Duodenal mucosa (tissue), 2 donors: ENCODE measurements around the gene TMEM14A.
"Not testable (repeated sequence)": the region's sequence is repeated elsewhere in the genome, so short reads cannot be mapped to it uniquely, and the experiment has no call there.

Source experiments
- H3K27ac ChIP-seq: one replicate; pipeline ENCODE4 v1.7.0; 2013; ENCODE audit warnings: low read depth, low read length
- H3K27me3 ChIP-seq, 2 donors: one replicate each; pipeline ENCODE4 v1.7.0; 2013; ENCODE audit warnings: low read length in 2 of 2, control low read depth in 1 of 2; ENCODE audit not compliant: insufficient read depth in 2 of 2, control insufficient read depth in 1 of 2
- H3K36me3 ChIP-seq, 2 donors: one replicate each; pipeline ENCODE4 v1.7.0; 2013; ENCODE audit warnings: low read length in 2 of 2, control low read depth in 1 of 2; ENCODE audit not compliant: insufficient read depth in 2 of 2, control insufficient read depth in 1 of 2
- H3K4me1 ChIP-seq, 2 donors: one replicate each; pipeline ENCODE4 v1.7.0; 2013; ENCODE audit warnings: low read length in 2 of 2, control low read depth in 1 of 2; ENCODE audit not compliant: insufficient read depth in 2 of 2, control insufficient read depth in 1 of 2
- H3K4me3 ChIP-seq, 2 donors: one replicate each; pipeline ENCODE4 v1.7.0; 2013; ENCODE audit warnings: low read length in 2 of 2, low read depth in 1 of 2
- H3K9ac ChIP-seq, 2 donors: one replicate each; pipeline ENCODE4 v1.7.0; 2013; ENCODE audit warnings: low read length in 2 of 2, low read depth in 1 of 2
- H3K9me3 ChIP-seq, 2 donors: one replicate each; pipeline ENCODE4 v1.7.0; 2013; ENCODE audit warnings: low read length in 2 of 2, control low read depth in 1 of 2; ENCODE audit not compliant: control insufficient read depth in 1 of 2

Gene TMEM14A

GRCh38 chr6:52712136-52712535 is 41.2 kb downstream of the TMEM14A start:
- H3K27ac ChIP-seq = no peak overlapping the region
- no peaks in the 10 kb centered on the region for H3K27me3 ChIP-seq
- peaks cover 0 to 2% of the 10 kb centered on the region in 2 donors for H3K9me3 ChIP-seq
- no peaks in the 10 kb centered on the region for H3K36me3 ChIP-seq
- H3K4me3 ChIP-seq = no peak overlapping the region
- H3K4me1 ChIP-seq = peaks cover 4% of the 10 kb centered on the region in 2 donors
- no peak overlapping the region for H3K9ac ChIP-seq

DNA sequence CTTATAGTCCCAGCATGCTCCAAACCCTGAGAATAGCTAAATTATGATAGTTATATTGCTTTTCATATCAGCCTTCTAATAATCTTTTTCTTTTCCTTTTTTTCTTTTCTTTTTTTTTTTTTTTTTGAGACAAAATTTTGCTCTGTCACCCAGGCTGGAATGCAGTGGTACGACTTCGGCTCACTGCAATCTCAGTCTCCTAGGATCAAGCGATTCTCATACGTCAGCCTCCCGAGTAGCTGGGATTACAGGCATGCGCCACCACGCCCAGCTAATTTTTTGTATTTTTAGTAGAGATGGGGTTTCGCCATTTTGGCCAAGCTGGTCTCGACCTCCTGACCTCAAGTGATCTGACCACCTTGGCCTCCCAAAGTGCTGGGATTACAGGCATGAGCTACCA is 43.8 kb downstream of the TMEM14A start:
- H3K27me3 ChIP-seq, H3K4me3 ChIP-seq, H3K9ac ChIP-seq, H3K9me3 ChIP-seq, H3K4me1 ChIP-seq, H3K36me3 ChIP-seq, H3K27ac ChIP-seq: not testable (repeated sequence)

DNA sequence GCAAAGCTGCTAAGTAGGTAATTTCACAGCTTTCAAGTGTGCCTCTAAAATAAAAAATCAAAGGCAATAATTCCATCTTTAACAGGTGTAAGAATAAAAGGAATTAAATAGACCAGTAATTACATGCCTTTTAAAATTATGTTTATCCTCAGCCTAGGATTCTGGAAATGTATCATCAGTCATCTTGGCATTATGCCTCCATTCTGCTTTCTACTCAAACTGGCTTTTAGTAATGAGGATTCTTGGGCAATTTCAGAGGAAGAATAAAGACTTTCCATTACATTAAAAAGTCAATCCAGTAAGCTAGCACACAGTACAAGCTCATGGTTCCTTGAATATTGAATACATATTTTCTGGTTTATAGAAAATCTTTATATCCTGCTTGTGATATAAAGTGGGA is 47.6 kb downstream of the TMEM14A start:
- H3K27ac ChIP-seq = no peak overlapping the region
- H3K4me1 ChIP-seq = no peaks in the 10 kb centered on the region
- H3K36me3 ChIP-seq = no peaks in the 10 kb centered on the region
- H3K9ac ChIP-seq = no peak overlapping the region
- H3K27me3 ChIP-seq = no peaks in the 10 kb centered on the region
- no peak overlapping the region for H3K4me3 ChIP-seq
- H3K9me3 ChIP-seq = no peaks in the 10 kb centered on the region

DNA sequence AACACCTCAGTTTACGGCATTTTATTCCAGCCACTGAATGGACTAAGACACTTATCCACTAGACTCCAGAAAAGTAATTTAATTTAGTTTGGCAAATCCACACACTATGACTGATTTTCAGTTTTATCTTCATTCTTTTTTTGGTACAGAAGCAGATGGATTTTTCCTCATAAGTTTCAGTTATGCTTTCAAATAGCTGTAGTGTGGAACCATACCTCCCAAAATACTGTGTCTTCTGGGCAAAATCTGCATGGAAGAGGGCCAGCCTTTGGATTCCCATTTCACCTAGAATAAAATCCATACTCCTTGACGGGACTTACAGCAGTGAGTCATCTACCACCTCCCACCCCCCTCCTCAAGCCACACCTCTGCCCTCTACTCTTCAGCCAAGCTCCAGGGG is 49.4 kb downstream of the TMEM14A start:
- H3K9ac ChIP-seq = no peak overlapping the region
- no peak overlapping the region for H3K27ac ChIP-seq
- no peaks in the 10 kb centered on the region for H3K9me3 ChIP-seq
- no peak overlapping the region for H3K4me3 ChIP-seq
- H3K27me3 ChIP-seq = no peaks in the 10 kb centered on the region
- no peaks in the 10 kb centered on the region for H3K36me3 ChIP-seq
- H3K4me1 ChIP-seq = peaks cover 10 to 13% of the 10 kb centered on the region in 2 donors

DNA sequence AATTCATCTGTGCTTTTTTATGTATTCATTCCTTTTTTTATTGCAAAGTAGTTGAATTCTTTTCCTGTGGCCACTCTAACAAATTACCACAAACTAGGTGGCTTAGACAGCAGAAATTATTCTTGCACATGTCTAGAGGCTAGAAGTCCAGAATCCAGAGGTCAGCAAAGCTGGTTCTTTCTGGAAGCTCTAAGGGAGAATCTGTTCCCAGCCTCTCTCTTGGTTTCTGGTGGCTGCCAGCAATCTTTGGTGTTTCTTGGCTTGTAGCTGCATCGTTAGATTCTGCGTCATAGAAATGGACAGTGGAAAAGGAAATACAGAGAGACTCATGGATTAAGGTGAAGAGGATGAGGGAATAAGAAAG is 53.1 kb downstream of the TMEM14A start:
- Histone ChIP-seq H3K9ac (no peak overlapping the region), H3K9me3 (no peaks in the 10 kb centered on the region), H3K27me3 (no peaks in the 10 kb centered on the region), H3K36me3 (no peaks in the 10 kb centered on the region), H3K27ac (no peak overlapping the region), H3K4me3 (no peak overlapping the region), H3K4me1 (peaks cover 18 to 20% of the 10 kb centered on the region in 2 donors)

GRCh38 chr6:52724406-52725121 is 53.7 kb downstream of the TMEM14A start:
- Histone ChIP-seq H3K4me3 (peak overlapping the region in 1 of 2 donors; percentile 16), H3K27ac (peak overlapping the region; percentile 67), H3K4me1 (peaks cover 18 to 20% of the 10 kb centered on the region in 2 donors), H3K36me3 (no peaks in the 10 kb centered on the region), H3K9ac (no peak overlapping the region), H3K27me3 (no peaks in the 10 kb centered on the region), H3K9me3 (no peaks in the 10 kb centered on the region)

GRCh38 chr6:52725143-52725534 is 54.2 kb downstream of the TMEM14A start:
- Histone ChIP-seq H3K27ac (peak overlapping the region; percentile 67), H3K4me1 (peaks cover 18 to 25% of the 10 kb centered on the region in 2 donors), H3K9me3 (no peaks in the 10 kb centered on the region), H3K9ac (no peak overlapping the region), H3K4me3 (peak overlapping the region in 1 of 2 donors; percentile 16), H3K36me3 (no peaks in the 10 kb centered on the region), H3K27me3 (no peaks in the 10 kb centered on the region)

DNA sequence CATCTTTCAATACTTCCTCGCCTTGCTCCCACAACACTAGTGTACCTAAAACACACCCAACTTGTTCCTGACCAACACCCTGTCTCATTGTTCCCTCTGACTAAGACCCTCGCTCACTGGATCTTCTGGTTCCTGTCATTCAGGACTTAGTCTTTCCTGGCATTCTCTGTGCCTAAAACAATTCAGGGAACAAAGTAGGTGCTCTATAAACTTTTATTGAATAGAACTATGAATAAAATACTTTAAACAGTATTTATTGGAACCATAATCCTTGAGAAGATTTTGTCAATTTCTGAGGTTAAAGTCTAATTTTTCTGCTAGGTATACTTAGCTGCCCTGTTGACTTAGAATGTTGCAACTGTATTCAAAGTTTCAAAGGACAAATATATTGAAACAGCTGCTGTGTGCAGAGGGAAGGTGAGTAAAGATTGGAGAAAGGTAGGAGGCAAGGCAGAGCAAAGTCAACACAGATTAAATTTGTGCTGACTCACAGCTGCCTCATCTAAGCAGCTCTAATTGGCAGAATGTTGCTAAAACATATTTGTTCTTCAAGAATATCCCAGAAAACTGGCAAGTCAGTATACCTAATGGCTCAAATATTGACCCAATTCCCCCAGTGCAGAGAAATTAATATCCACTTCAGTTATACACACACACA is 54.8 kb downstream of the TMEM14A start:
- H3K36me3 ChIP-seq = no peaks in the 10 kb centered on the region
- no peak overlapping the region for H3K4me3 ChIP-seq
- H3K9ac ChIP-seq = no peak overlapping the region
- H3K4me1 ChIP-seq = peaks cover 18 to 25% of the 10 kb centered on the region in 2 donors
- peak overlapping the region; percentile 43 for H3K27ac ChIP-seq
- no peaks in the 10 kb centered on the region for H3K9me3 ChIP-seq
- H3K27me3 ChIP-seq = no peaks in the 10 kb centered on the region

DNA sequence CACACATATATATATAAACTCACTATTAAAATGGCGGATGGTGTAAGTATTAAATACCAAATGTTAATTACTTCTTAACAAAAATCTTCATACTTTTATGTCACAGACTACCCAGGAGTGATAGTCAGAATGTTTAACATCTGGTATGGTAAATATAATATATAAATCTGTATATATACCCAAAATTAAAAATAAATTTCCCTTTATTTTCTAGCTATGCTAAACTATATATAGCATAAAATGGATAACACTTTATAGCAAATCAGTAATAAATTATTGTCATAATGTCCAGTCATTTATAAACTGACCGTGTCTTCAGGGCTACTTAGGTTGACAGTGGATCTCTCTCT is 55.3 kb downstream of the TMEM14A start:
- no peak overlapping the region for H3K4me3 ChIP-seq
- H3K36me3 ChIP-seq = no peaks in the 10 kb centered on the region
- H3K9ac ChIP-seq = no peak overlapping the region
- H3K4me1 ChIP-seq = peaks cover 18 to 25% of the 10 kb centered on the region in 2 donors
- no peak overlapping the region for H3K27ac ChIP-seq
- no peaks in the 10 kb centered on the region for H3K9me3 ChIP-seq
- H3K27me3 ChIP-seq = no peaks in the 10 kb centered on the region

DNA sequence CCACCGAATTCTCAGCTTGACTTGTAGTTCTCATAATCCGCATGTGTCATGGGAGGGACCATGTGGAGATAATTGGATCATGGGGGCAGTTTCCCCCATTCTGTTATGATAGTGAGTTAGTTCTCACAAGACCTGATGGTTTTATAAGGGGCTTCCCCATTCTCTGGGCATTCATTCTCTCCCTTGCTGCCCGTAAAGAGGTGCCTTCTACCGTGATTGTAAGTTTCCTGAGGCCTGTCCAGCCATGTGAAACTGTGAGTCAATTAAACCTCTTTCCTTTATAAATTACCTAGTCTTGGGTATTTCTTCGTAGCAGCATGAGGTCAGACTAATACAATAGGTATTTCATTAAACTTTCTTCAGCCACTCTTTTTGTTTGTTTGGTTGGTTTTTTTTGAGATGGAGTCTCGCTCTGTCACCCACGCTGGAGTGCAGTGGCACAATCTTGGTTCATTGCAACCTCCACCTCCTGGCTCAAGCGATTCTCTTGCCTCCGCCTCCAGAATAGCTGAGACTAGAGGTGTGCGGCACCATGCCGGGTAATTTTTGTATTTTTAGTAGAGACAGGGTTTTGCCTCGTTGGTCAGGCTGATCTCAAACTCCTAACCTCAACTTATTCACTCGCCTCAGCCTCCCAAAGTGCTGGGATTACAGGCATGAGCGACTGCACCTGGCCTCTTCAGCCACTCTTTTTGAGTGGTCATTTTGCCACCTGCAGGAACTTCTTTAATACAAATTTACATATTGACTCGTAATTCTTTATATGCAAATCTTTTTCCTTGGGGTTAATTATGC is 56.0 kb downstream of the TMEM14A start:
- H3K9me3 ChIP-seq = no peaks in the 10 kb centered on the region
- no peak overlapping the region for H3K4me3 ChIP-seq
- no peaks in the 10 kb centered on the region for H3K27me3 ChIP-seq
- H3K9ac ChIP-seq = no peak overlapping the region
- H3K36me3 ChIP-seq = no peaks in the 10 kb centered on the region
- H3K27ac ChIP-seq = no peak overlapping the region
- H3K4me1 ChIP-seq = peaks cover 18 to 25% of the 10 kb centered on the region in 2 donors
